HEK293 (cell line): ENCODE results near the gene SVIL.

ENCODE experiments used
- CTCF ChIA-PET: fragments of 350-600 bp; formaldehyde crosslinking; extraction: SDS; loops from one replicate; lab custom pipeline; 2021; ENCODE audit warnings: antibody characterized with exemption; lab: Yijun Ruan, JAX
- POLR2A ChIA-PET: fragments of 300-600 bp; formaldehyde crosslinking; extraction: SDS; loops from one replicate; lab custom pipeline; 2020; ENCODE audit warnings: antibody characterized with exemption, inconsistent platforms; lab: Yijun Ruan, JAX
- H3K27ac ChIP-seq: fragments of 200-500 bp; sonication (Bioruptor generic); 2 replicates; pipeline ENCODE4 v1.5.1; 2014; ENCODE audit warnings: low read depth, low read length, control low read depth, inconsistent platforms; ENCODE audit errors: extremely low read depth
- H3K36me3 ChIP-seq, 2 experiments: fragments of 200-500 bp in 1 of 2; sonication (Bioruptor generic) in 1 of 2; 1 replicate in 1 of 2; 2 replicates in 1 of 2; pipeline ENCODE4 v1.5.1; 2014 to 2017; ENCODE audit warnings: inconsistent platforms in 2 of 2, low read length in 2 of 2; ENCODE audit not compliant: control insufficient read depth in 2 of 2, insufficient read depth in 1 of 2
- H3K4me1 ChIP-seq: fragments of 200-500 bp; sonication (Bioruptor generic); 2 replicates; pipeline ENCODE4 v1.5.1; 2014; ENCODE audit warnings: mild to moderate bottlenecking, low read length, inconsistent platforms; ENCODE audit not compliant: control insufficient read depth, insufficient read depth
- H3K4me3 ChIP-seq: 2 replicates; pipeline ENCODE4 v1.5.1; 2011; ENCODE audit warnings: low read depth, mild to moderate bottlenecking, control low read depth, low read length, moderate library complexity
- H3K9me3 ChIP-seq: fragments of 200-500 bp; sonication (Bioruptor generic); 2 replicates; pipeline ENCODE4 v1.5.1; 2014; ENCODE audit warnings: low read depth, low read length, inconsistent platforms; ENCODE audit not compliant: control insufficient read depth, insufficient read depth
- ATF2 ChIP-seq: fragments of 450-650 bp; formaldehyde crosslinking; IDR thresholded peaks from 2 replicates; pipeline ENCODE4 v1.5.1; 2016; ENCODE audit warnings: missing biosample characterization, missing genetic modification characterization, low read depth
- HOXD13 ChIP-seq: sonication (generic); formaldehyde crosslinking; IDR thresholded peaks from 2 replicates; pipeline ENCODE4 v1.8.0; 2022; ENCODE audit warnings: missing genetic modification reagents, borderline replicate concordance
- INSM2 ChIP-seq: fragments of 450-650 bp; formaldehyde crosslinking; IDR thresholded peaks from 2 replicates; pipeline ENCODE4 v1.5.1; 2016; ENCODE audit warnings: missing biosample characterization, missing genetic modification characterization
- KLF10 ChIP-seq: fragments of 450-650 bp; IDR thresholded peaks from 2 replicates; pipeline ENCODE4 v1.5.1; 2018; ENCODE audit warnings: missing biosample characterization, mild to moderate bottlenecking, missing genetic modification characterization
- KLF7 ChIP-seq: fragments of 450-650 bp; formaldehyde crosslinking; IDR thresholded peaks from 2 replicates; pipeline ENCODE4 v1.5.1; 2016; ENCODE audit warnings: missing biosample characterization, missing genetic modification characterization, borderline replicate concordance
- OVOL3 ChIP-seq: fragments of 450-650 bp; formaldehyde crosslinking; IDR thresholded peaks from 2 replicates; pipeline ENCODE4 v1.5.1; 2016; ENCODE audit warnings: missing biosample characterization, missing genetic modification characterization
- PRDM1 ChIP-seq: fragments of 450-650 bp; formaldehyde crosslinking; IDR thresholded peaks from 2 replicates; pipeline ENCODE4; 2016; ENCODE audit warnings: missing biosample characterization, missing genetic modification characterization
- PRDM10 ChIP-seq: fragments of 450-650 bp; formaldehyde crosslinking; IDR thresholded peaks from 2 replicates; pipeline ENCODE4 v1.5.1; 2016; ENCODE audit warnings: missing biosample characterization, missing genetic modification characterization
- PRDM2 ChIP-seq: fragments of 450-650 bp; formaldehyde crosslinking; IDR thresholded peaks from 2 replicates; pipeline ENCODE4 v1.5.1; 2016; ENCODE audit warnings: missing biosample characterization, missing genetic modification characterization, borderline replicate concordance
- SCRT1 ChIP-seq: fragments of 450-650 bp; formaldehyde crosslinking; IDR thresholded peaks from 2 replicates; pipeline ENCODE4 v1.5.1; 2016; ENCODE audit warnings: missing biosample characterization, missing genetic modification characterization, borderline replicate concordance
- ZBTB49 ChIP-seq: fragments of 450-650 bp; formaldehyde crosslinking; IDR thresholded peaks from 2 replicates; pipeline ENCODE4 v1.5.1; 2016; ENCODE audit warnings: missing biosample characterization, missing genetic modification characterization, low read depth
- ZBTB7A ChIP-seq: fragments of 450-650 bp; formaldehyde crosslinking; IDR thresholded peaks from 2 replicates; pipeline ENCODE4 v1.5.1; 2016; ENCODE audit warnings: low read depth, missing biosample characterization, missing genetic modification characterization
- ZFHX2 ChIP-seq: fragments of 450-650 bp; formaldehyde crosslinking; conservative IDR thresholded peaks from 2 replicates; pipeline ENCODE4 v1.5.1; 2016; ENCODE audit warnings: missing biosample characterization, missing genetic modification characterization
- ZFP3 ChIP-seq: fragments of 450-650 bp; formaldehyde crosslinking; IDR thresholded peaks from 2 replicates; pipeline ENCODE4 v1.5.1; 2016; ENCODE audit warnings: low read depth, missing biosample characterization, missing genetic modification characterization
- ZNF473 ChIP-seq: fragments of 450-650 bp; formaldehyde crosslinking; IDR thresholded peaks from 2 replicates; pipeline ENCODE4 v1.5.1; 2017; ENCODE audit warnings: missing biosample characterization, missing genetic modification characterization
- ZNF580 ChIP-seq: fragments of 450-650 bp; formaldehyde crosslinking; IDR thresholded peaks from 2 replicates; pipeline ENCODE4 v1.5.1; 2016; ENCODE audit warnings: missing biosample characterization, missing genetic modification characterization
- ZNF600 ChIP-seq: fragments of 450-650 bp; formaldehyde crosslinking; IDR thresholded peaks from 2 replicates; pipeline ENCODE4 v1.5.1; 2016; ENCODE audit warnings: missing biosample characterization, missing genetic modification characterization

The SVIL gene

GRCh38 chr10:29617880-29618340 is 16.9 kb downstream of the SVIL start (continued):
- no peak for TF ChIP-seq PRDM2 (tag by site-specific recombination)
- no peak for TF ChIP-seq ZFHX2 (tag by site-specific recombination)
- TF ChIP-seq INSM2 (tag by site-specific recombination): no peak
- no peak for TF ChIP-seq OVOL3

GRCh38 chr10:29616542-29616941 is 18.2 kb downstream of the SVIL start:
- Histone ChIP-seq H3K9me3 (no peaks in the 10 kb centered on the region), H3K27ac (no peak overlapping the region), H3K36me3 (no peaks in the 10 kb centered on the region), H3K4me1 (peaks cover 13% of the 10 kb centered on the region), H3K4me3 (no peak overlapping the region)
- peak; percentile 96 for TF ChIP-seq PRDM10 (tag by site-specific recombination)
- no peak for TF ChIP-seq ZBTB7A (tag by site-specific recombination)
- TF ChIP-seq ZNF600 (tag by site-specific recombination): peak; percentile 64
- POLR2A ChIA-PET: no interaction called here
- CTCF ChIA-PET: interaction anchor here (0.6 kb wide), 1 partner anchor 81 kb away, joined by 3 read pairs; no protein-coding TSS in a partner anchor

- H3K4me3 ChIP-seq: no peak overlapping the region
- ChIA-PET CTCF (interaction anchor here (0.5 to 1.5 kb wide), 2 partner anchors 24 to 25 kb away, joined by 3 to 4 read pairs; no protein-coding TSS in a partner anchor), POLR2A (no interaction called here)
- H3K36me3 ChIP-seq: no peaks in the 10 kb centered on the region
- no peak overlapping the region for H3K27ac ChIP-seq
- peaks cover 13% of the 10 kb centered on the region for H3K4me1 ChIP-seq
- H3K9me3 ChIP-seq: no peaks in the 10 kb centered on the region
- TF ChIP-seq KLF7 (tag by site-specific recombination) (no peak), ATF2 (tag by site-specific recombination) (no peak), ZNF473 (tag by site-specific recombination) (no peak), SCRT1 (tag by site-specific recombination) (no peak), ZNF580 (tag by site-specific recombination) (no peak), ZFP3 (tag by site-specific recombination) (no peak), PRDM1 (tag by site-specific recombination) (peak; percentile 52), KLF10 (no peak), ZBTB49 (tag by site-specific recombination) (no peak), HOXD13 (CRISPR knock-in tag) (no peak)
These were observed 19.6 kb downstream of the SVIL start for GRCh38 chr10:29615195-29615594.
